Muscle layer of duodenum (tissue), 2 donors: ENCODE measurements around the gene AASDH.

ENCODE experiments used
- H3K27ac ChIP-seq: one replicate; pipeline ENCODE4 v1.7.0; 2013; ENCODE audit warnings: mild to moderate bottlenecking, low read length
- H3K27me3 ChIP-seq: one replicate; pipeline ENCODE4 v1.7.0; 2013; ENCODE audit warnings: low read depth, mild to moderate bottlenecking, control low read depth, low read length
- H3K36me3 ChIP-seq, 2 donors: one replicate each; pipeline ENCODE4 v1.7.0; 2013; ENCODE audit warnings: low read length in 2 of 2, control low read depth in 1 of 2, mild to moderate bottlenecking in 1 of 2; ENCODE audit not compliant: insufficient read depth in 2 of 2, control insufficient read depth in 1 of 2
- H3K4me1 ChIP-seq, 2 donors: one replicate each; pipeline ENCODE4 v1.7.0; 2013; ENCODE audit warnings: low read length in 2 of 2, mild to moderate bottlenecking in 2 of 2, control low read depth in 1 of 2, moderate library complexity in 1 of 2; ENCODE audit not compliant: insufficient read depth in 2 of 2, control insufficient read depth in 1 of 2
- H3K4me3 ChIP-seq, 2 donors: one replicate each; pipeline ENCODE4 v1.7.0; 2013; ENCODE audit warnings: low read length in 2 of 2, low read depth in 1 of 2, mild to moderate bottlenecking in 1 of 2
- H3K9me3 ChIP-seq, 2 donors: one replicate each; pipeline ENCODE4 v1.7.0; 2013; ENCODE audit warnings: low read length in 2 of 2, control low read depth in 1 of 2, mild to moderate bottlenecking in 1 of 2; ENCODE audit not compliant: control insufficient read depth in 1 of 2
- donor health status: healthy.

AASDH gene

DNA sequence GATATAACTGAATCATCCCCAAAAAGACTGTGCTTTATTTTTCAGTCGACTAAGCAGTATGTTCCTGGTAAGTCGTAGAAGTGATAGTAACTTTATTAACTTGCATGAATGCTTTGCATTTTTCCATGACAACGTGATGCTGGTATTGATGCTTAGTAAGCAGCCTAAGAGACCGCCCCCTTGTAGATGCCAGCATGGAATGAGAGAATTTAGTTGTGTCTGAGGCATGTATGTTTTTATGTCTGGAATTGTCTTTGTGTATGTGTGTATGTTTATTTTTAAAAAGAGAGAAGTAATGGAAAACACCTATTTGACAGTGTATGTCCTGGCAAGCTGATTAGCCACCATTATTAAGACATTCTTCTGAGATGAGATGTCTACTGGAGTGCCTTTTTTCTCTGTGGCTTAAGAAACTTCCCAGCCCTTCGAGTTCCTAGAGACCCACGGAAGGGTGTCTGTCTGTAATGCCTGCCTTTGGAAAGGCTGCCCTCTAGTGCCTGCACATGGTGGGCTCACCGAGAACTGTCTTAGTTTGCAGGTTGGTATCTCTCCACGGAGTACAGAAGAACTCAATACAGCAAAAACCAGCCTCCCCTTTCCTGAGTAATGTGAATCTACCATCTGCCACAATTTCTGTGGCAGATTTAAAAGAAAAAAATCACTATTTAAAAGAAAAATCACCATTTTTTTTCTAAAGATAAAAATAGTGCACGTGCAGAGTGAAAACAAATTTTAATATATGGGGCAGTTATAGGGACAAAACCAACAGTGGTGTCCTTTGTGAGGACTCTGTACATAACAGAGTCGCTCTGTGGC, 85.9 kb downstream of the AASDH start:
- H3K36me3 ChIP-seq = no peaks in the 10 kb centered on the region
- H3K27me3 ChIP-seq = no peaks in the 10 kb centered on the region
- H3K27ac ChIP-seq = no peak overlapping the region
- peaks cover 0 to 2% of the 10 kb centered on the region in 2 donors for H3K4me1 ChIP-seq
- H3K9me3 ChIP-seq = no peaks in the 10 kb centered on the region
- H3K4me3 ChIP-seq = no peak overlapping the region

DNA sequence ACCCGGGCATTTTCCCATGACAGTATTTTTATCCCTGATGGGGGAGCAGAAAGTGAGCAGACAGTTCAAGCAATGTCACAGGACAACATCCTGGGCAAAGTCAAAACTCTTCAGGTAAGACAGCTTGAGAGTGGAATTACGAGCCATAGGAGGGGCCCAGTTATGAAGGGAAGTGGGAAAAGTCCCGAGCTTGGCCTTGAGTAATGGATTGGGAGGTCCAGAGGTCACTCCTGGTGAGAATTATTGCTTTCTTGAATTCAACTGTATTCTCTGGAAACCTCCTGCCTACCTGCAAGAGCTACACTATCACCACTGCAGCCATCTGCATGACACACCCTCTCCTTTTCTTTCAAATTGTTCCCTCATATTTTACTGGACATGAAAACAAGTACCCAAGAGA, 89.1 kb downstream of the AASDH start:
- Histone ChIP-seq H3K27ac (no peak overlapping the region), H3K4me3 (no peak overlapping the region), H3K4me1 (peaks cover 0 to 2% of the 10 kb centered on the region in 2 donors), H3K9me3 (peaks cover 0 to 3% of the 10 kb centered on the region in 2 donors), H3K36me3 (no peaks in the 10 kb centered on the region), H3K27me3 (no peaks in the 10 kb centered on the region)

DNA sequence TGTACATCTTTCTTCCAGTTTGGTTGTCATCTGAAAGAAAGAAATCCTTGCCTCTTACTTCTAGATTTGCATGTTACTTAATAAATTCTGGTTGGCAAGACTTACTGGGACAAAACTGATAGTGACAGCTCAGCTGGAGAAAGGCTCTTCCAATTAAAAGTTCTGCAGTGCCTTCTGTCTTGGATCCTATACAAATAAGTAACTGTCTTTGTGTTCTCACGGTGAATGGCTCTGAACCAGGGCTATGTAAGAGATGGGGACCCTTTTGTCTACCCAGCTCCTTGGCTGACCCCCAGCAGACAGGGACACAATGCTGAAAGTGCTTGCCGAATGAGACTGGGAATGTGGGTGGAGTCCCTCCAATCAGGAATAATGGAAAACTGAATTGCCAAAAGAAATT, 89.5 kb downstream of the AASDH start:
- Histone ChIP-seq H3K4me1 (peaks cover 0 to 2% of the 10 kb centered on the region in 2 donors), H3K4me3 (no peak overlapping the region), H3K27me3 (no peaks in the 10 kb centered on the region), H3K36me3 (no peaks in the 10 kb centered on the region), H3K27ac (no peak overlapping the region), H3K9me3 (peaks cover 0 to 3% of the 10 kb centered on the region in 2 donors)

DNA sequence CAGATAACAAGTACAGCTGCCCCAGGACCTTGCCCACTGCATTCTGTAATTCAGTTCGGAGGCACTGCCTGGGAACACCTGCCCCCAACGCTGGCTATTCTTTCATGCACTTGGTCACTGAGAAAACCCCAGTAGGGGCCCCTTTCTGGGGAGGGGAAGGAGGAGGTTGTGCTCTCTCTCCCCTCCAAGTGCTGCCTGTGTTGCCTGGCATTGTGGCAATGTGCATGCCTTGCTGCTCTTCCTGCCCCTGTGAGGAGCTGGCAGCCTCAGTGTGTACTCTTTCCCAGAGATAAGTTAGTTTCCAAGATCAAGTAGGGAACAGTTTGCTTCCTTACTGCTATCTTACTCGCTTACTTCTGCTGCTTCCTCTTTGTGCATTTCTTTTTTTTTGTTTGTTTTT, 90.8 kb downstream of the AASDH start:
- no peak overlapping the region for H3K4me3 ChIP-seq
- H3K27ac ChIP-seq = no peak overlapping the region
- H3K9me3 ChIP-seq = peaks cover 0 to 3% of the 10 kb centered on the region in 2 donors
- H3K27me3 ChIP-seq = no peaks in the 10 kb centered on the region
- no peaks in the 10 kb centered on the region for H3K36me3 ChIP-seq
- peaks cover 0 to under 1% of the 10 kb centered on the region in 2 donors for H3K4me1 ChIP-seq

DNA sequence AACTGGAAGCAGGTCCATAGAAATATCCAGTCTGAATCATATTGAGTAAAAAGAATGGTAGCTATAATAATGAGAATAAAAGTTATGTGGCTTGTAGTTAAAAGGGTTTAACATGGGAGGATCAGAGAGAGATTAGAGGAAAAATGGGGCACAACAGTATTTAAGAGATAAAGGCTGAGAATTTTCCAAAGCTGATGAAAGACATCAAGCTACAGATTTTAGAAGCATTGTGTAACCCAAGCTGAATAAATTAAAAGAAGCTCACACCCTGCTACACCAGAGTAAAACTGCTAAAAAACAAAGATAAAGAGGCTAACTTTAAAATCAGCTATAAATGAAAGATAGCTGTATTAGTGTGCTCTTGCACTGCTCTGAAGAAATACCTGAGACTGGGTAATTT, 94.2 kb downstream of the AASDH start:
- no peaks in the 10 kb centered on the region for H3K36me3 ChIP-seq
- no peak overlapping the region for H3K4me3 ChIP-seq
- H3K27me3 ChIP-seq = no peaks in the 10 kb centered on the region
- H3K4me1 ChIP-seq = peaks cover 0 to 3% of the 10 kb centered on the region in 2 donors
- no peak overlapping the region for H3K27ac ChIP-seq
- H3K9me3 ChIP-seq = peaks cover 0 to 3% of the 10 kb centered on the region in 2 donors

DNA sequence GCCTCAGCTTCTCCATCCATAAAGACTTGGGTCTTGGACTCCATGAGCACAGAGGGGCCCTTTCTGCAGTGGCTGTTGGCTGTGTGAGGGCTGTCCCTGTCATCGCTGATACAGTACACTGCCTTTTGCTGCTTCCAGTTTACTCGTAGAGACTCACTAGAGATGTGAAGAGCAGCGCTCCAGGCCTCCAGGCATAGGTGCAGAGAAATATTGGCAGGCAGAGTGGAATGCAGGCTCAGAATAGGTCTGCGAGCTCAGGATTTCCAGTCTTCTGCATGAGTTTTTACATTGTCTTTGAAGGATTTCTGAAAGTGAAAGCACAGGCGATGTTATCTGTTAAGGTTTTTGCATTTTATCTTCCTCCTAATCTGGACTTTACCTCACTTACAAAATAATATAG, 97.4 kb downstream of the AASDH start:
- no peak overlapping the region for H3K27ac ChIP-seq
- peaks cover 0 to 3% of the 10 kb centered on the region in 2 donors for H3K9me3 ChIP-seq
- no peaks in the 10 kb centered on the region for H3K27me3 ChIP-seq
- H3K4me3 ChIP-seq = peak overlapping the region; percentile 29 to 54
- no peaks in the 10 kb centered on the region for H3K36me3 ChIP-seq
- H3K4me1 ChIP-seq = peaks cover 0 to 3% of the 10 kb centered on the region in 2 donors

DNA sequence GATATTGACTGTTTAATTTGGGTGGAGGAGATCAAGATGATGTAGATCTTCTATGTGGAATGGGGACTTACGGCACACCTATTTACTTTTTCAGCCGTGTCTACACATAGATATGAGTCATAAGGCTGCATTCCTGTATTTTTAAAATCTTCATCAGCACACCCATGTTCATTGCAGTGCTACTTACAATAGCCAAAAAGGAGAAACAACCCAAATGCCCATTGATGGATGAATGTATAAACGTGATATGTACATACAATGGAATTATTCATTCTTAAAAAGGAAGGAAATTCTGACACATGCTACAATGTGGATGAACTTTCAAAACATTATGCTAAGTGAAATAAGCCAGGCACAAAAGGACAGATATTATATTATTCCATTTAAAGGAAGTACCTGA, 98.6 kb downstream of the AASDH start:
- Histone ChIP-seq H3K4me1 (peaks cover 0 to 3% of the 10 kb centered on the region in 2 donors), H3K27me3 (no peaks in the 10 kb centered on the region), H3K4me3 (no peak overlapping the region), H3K27ac (no peak overlapping the region), H3K9me3 (peaks cover 0 to 3% of the 10 kb centered on the region in 2 donors), H3K36me3 (no peaks in the 10 kb centered on the region)
